HG03159 (cell line): ENCODE measurements around the gene PPP2R5C.

ENCODE experiments used
- ATAC-seq: cut with Tn5 transposase; IDR thresholded peaks from one replicate; pipeline ENCODE4 v1.9.1; 2021; ENCODE audit warnings: mild to moderate bottlenecking, moderate library complexity; ENCODE audit not compliant: unreplicated experiment

The PPP2R5C gene

DNA sequence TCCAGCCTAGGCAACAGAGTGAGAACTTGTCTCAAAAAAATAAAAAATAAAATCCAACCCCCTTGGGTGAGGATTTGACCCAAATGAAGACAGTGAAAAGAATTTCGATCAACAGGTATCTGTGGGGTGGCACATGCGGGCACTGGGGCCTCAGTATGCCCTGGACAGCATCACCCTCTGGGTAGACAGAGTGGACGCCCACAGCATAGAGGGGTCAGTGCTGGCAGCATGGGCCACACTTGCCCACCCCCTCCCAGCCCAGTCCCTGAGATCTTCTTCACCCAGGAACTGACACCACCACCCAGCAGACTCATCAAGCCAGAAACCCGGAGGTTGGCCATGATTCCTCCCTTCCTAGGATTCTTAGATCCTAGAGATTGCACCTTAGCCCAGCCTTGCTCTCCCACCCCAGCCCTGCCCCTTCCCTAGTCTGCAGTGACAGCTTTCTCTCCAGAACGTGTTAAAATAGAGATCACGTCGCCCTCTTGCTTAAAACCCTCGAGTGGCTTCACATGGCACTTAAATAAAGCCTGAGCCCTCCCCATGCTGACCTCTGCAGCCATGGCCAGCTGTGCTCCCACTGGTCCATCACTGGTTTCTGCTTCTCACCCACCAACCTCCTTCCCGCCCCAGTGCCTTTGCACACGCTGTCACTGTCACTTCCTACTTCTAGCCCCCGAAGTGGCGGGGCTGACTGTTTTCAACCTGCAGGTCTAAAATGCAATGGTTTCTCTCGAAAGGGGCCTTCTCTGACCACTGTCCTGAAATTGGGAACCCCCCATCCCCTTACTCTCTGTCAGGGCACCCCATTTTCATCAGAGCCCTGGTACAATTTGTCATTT is 176.6 kb downstream of the PPP2R5C start:
- no peak for ATAC-seq

- no peak for ATAC-seq
Measured at GRCh38 chr14:101939646-101940170, 178.2 kb downstream of the PPP2R5C start.

GRCh38 chr14:101944451-101944850 is 182.9 kb downstream of the PPP2R5C start:
- ATAC-seq: no peak

DNA sequence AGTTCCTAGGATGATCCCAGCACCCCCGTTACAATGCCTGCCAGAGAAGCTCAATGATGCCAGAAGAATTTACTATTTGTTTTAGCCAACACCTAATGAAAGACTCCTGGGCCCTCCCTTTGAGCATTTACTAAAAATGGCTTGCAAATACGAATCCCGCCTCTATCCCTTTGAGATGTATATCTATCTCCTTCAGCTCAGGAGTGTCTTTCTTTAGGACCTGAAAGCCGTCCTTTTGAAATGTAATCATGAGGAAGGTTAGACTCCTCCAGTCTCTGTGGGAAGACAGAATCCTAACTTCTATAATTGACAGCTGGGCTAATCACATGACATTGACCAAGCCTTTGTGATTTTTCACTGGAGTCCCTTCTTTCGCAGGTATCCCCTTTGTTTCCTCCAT is 183.7 kb downstream of the PPP2R5C start:
- ATAC-seq: no peak

GRCh38 chr14:101947577-101947903 is 186.0 kb downstream of the PPP2R5C start:
- ATAC-seq: peak; percentile 14

DNA sequence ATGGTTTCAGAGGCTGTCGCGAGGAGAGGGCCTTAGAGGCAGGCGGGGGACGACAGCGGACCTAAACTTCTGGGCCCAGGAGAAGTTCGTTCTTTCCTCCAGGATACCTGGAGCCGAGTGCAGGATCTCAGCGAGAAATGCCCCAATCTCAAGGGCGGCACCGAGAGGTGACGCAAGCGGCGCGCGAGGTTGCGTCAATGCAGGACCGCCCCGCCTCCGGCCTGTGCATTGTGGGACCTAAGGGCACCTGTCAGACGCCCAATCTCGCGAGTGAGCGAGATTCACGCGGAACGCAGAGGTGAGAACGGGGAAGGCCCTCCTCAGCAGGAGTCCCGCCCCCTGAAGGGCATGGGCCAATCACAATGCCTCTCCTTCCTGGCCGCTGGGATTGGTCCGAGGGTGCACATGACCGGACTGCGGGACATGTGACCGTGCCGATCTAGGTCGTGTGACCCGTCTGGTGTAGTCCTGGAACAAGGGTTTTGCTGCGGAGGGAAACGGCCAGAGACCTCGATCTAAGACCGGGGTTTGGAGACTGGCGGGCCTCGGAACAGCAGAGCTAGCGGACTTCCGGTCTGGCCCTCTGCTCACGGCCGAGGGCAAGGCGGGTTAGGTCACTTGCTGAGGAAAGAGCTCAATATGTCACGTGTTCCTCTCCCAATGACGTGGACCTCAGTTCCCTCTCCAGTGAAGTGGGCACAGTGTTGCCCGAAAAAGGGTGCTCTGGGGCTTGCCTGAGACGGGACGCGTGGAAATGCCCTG is 186.6 kb downstream of the PPP2R5C start:
- ATAC-seq: peak; percentile 97

DNA sequence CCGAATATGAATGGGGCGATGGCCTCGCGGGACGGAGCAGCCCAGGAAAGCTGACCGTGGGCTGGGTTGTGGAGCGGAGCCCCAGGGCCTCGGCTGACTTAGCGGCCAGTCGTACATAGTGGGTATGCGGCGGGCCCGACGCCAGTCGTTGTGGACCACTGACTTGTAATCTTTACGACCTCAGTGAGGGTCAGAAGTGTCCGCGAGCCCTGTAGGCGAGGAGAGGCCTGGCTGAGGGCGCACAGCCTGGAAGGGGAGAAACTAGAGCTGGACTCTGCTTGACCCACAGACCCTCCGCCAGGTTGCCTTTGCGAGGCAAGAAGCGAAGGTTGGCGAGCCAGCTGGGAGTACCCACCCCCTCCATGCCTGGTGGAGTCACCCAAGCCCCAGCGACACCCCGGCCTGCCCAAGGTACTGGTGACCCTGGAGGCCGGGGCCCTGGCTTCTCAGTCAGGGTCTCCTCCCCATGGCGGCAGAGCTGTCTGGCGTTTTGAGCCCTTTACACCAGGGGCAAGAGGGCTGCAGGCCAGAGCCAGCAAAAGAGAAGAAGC is 187.2 kb downstream of the PPP2R5C start:
- peak; percentile 1 for ATAC-seq

DNA sequence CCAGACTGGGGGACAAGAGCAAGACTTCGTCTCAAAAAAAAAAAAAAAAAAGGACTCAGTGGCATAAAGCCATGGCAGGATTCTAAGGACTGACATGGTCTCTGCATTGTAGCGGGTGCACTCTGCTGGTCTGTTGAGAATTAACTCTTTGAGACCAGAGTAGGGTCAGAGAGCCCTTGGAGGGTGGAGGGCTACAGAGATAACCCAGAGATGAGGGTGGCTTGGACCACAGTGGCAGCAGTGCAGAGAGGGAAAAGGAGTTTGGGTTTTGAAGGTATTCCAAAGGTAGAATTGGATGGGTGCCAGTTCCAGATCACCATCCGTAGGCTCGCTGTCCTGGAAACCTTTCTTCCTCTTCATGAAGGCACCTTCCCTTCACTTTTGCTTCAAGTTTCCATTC is 188.6 kb downstream of the PPP2R5C start:
- no peak for ATAC-seq

GRCh38 chr14:101950516-101951215 is 189.2 kb downstream of the PPP2R5C start:
- no peak for ATAC-seq

- no peak for ATAC-seq
Measured at GRCh38 chr14:101953151-101953550, 191.6 kb downstream of the PPP2R5C start.

GRCh38 chr14:101954501-101954900 is 193.0 kb downstream of the PPP2R5C start:
- ATAC-seq: no peak

DNA sequence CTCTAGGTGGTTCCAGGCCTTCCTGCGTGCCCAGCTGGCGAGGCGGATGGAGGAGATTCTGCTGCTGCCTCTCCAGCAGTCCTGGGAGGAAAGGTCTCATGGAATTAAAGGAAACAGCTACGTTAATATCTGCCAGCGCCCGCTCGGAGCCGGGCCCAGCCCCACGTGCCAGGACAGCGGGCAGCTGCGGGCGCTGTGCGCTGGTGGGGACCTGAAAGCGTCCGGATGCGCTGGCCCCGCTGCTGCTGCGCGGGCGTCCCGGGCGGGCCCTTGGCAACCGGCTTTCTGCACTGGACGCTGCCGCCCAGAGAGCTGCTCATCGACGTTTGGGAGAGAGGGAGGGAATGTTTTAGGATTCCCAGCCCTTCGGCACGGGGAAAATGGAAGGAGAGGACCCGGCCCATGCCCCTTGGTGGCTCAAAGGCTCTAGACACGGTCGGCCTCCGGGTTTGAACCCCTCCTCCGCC is 194.2 kb downstream of the PPP2R5C start:
- ATAC-seq: no peak

GRCh38 chr14:101956179-101956885 is 194.8 kb downstream of the PPP2R5C start:
- ATAC-seq: no peak

DNA sequence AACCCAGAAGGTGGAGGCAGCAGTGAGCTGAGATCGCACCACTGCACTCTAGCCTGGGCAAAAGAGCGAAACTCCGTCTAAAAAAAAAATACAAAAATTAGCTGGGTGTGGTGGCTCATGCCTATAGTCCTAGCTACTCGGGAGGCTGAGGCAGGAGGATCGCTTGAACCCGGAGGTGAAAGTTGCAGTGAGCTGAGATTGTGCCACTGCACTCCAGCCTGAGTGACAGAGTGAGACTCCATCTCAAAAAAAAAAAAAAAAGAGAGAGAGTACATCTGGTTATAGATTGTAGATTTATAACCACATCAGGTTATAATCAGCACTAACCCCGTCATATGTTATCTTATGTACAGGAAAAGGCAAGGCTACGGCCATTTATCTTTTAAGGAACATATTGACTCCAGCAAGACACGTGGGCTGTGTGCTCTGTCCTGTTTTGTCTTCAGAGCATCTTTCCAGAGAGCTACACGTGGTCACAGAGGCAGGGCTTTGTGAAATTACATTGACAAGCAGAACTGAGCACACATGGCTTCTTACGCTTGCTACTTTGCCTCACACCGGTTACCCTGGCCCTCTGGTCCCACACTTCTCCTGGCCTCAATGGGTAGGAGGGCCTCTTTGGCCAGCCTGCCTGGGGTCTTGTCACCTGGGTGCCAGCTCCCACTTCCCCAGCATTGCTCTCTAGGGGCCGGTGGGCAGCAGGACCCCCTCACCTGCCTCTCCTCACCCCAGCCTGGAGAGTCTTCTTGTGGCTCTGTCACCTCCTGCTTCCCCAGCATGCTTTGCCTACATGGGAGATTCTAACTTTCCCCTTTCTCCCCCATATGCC is 196.1 kb downstream of the PPP2R5C start:
- no peak for ATAC-seq

- no peak for ATAC-seq
Measured at GRCh38 chr14:101958418-101959180, 197.1 kb downstream of the PPP2R5C start.

DNA sequence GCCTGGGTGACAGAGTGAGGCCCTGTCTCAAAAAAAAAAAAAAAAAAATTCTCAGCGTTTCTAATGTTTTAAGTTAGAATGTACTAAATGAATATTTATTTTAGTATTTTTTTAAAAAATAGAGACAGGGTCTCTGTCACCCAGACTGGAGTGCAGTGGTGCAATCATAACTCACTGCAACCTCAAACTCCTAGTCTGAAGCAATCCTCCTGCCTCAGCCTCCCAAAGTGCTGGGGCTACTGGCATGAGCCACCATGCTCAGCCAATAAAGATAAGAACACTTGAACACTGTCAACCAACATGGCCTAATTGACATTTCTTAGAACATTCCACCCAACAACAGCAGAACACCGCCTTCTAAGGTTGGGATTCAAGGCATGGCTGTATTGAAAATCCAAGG is 197.8 kb downstream of the PPP2R5C start:
- ATAC-seq: no peak

- ATAC-seq: no peak
Measured at GRCh38 chr14:101960225-101960624, 198.7 kb downstream of the PPP2R5C start.

DNA sequence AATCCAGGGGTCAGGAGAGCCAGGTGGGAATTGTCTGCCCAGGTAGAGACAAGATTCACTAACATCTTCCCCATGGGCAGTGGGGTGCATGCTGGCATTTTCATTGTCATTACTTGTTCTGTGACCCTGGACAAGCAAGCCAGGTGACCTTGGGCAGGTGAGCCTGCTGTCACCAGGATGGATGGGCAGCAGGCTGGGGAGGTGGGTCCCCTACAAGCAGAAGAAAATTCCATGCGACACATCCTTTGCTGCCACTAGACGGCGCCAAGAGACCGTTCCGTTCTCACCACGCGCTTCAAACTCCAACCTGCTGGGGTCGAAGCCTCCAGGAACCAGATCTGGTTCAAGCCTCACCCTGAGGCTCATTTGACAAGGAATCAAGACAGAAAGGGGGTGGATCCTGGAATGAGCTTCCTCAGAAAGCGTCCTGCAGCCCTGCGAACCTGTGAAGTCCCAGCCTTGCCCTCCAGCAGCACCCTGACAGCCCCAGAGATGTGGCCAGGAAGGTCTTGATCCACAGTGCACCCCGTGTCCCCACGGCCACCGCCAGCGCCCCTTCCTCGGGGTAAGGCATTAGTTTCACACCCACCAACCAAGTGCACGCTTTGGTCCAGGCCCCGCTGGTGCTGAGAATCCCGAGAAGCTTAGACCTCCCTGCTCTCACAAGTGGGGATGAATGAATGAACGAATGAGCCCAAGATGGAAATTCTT is 199.7 kb downstream of the PPP2R5C start:
- ATAC-seq: no peak
